H1 (cell line): ENCODE measurements around the gene SEPTIN7.

ENCODE experiments used
- ATF2 ChIP-seq: IDR thresholded peaks from 2 replicates; pipeline ENCODE4 v1.6.1; 2012; ENCODE audit warnings: low read length, inconsistent platforms
- CTCF ChIP-seq, 3 experiments: IDR thresholded peaks; 1 replicate in 2 of 3; 2 replicates in 1 of 3; pipeline versions ENCODE4 v1.5.1 to v1.6.1; 2011; ENCODE audit warnings: low read length in 3 of 3, mild to moderate bottlenecking in 3 of 3, inconsistent platforms in 2 of 3, low read depth in 1 of 3, moderate library complexity in 1 of 3; ENCODE audit not compliant: insufficient read depth in 1 of 3; ENCODE audit errors: control extremely low read depth in 1 of 3
- EGR1 ChIP-seq: IDR thresholded peaks from 2 replicates; pipeline ENCODE4 v1.6.1; 2011; ENCODE audit warnings: low read depth, low read length, borderline replicate concordance
- EZH2 ChIP-seq: fragments of 200-600 bp; sonication (generic); IDR thresholded peaks from 2 replicates; pipeline ENCODE4 v1.7.1; 2012; ENCODE audit warnings: low read depth, mild to moderate bottlenecking, moderate library complexity, low read length, inconsistent platforms; ENCODE audit not compliant: severe bottlenecking
- FOSL1 ChIP-seq: IDR thresholded peaks from 2 replicates; pipeline ENCODE4 v1.6.1; 2011; ENCODE audit warnings: mild to moderate bottlenecking, low read depth, low read length, moderate library complexity; ENCODE audit not compliant: insufficient read depth
- HDAC2 ChIP-seq, 2 experiments: fragments of 300-600 bp in 1 of 2; sonication (generic) in 1 of 2; IDR thresholded peaks; 2 replicates each; pipeline ENCODE4 v1.6.1; 2011 to 2012; ENCODE audit warnings: low read depth in 2 of 2, low read length in 2 of 2, mild to moderate bottlenecking in 2 of 2, moderate library complexity in 2 of 2, borderline replicate concordance in 1 of 2, inconsistent platforms in 1 of 2
- JUN ChIP-seq: IDR thresholded peaks from 2 replicates; pipeline ENCODE4 v1.6.1; 2011; ENCODE audit warnings: low read depth, mild to moderate bottlenecking, improper control_type of control experiment, low read length
- SIN3A ChIP-seq, 2 experiments: IDR thresholded peaks in 1 of 2; conservative IDR thresholded peaks in 1 of 2; 2 replicates each; pipeline ENCODE4 v1.6.1; 2011 to 2012; ENCODE audit warnings: low read length in 2 of 2, improper control_type of control experiment in 1 of 2, low read depth in 1 of 2, mild to moderate bottlenecking in 1 of 2
- TEAD4 ChIP-seq: IDR thresholded peaks from 2 replicates; pipeline ENCODE4 v1.6.1; 2012; ENCODE audit warnings: low read depth, low read length, inconsistent platforms, mixed read lengths

GRCh38 chr7:35849158-35849831, 48.4 kb downstream of the SEPTIN7 start:
- TF ChIP-seq CTCF (IDR thresholded peaks at IDR 0.05; ENCODE audit: control extremely low read depth in 1 of 3, insufficient read depth in 1 of 3, low read depth in 1 of 3, low read length in 3 of 3) (no peak), EZH2 (no peak), ATF2 (no peak), HDAC2 (IDR thresholded peaks at IDR 0.05; ENCODE audit: borderline replicate concordance in 1 of 2, low read depth in 2 of 2, low read length in 2 of 2) (no peak), JUN (no peak), FOSL1 (no peak), SIN3A (conservative IDR thresholded peaks at IDR 0.05 in 1 of 2, IDR thresholded peaks at IDR 0.05 in 1 of 2; ENCODE audit: low read depth in 1 of 2, low read length in 2 of 2) (no peak), EGR1 (no peak), TEAD4 (no peak)
